SK-N-SH (cell line): Measurements from ENCODE around the gene MAP7D3.

Experiments used
- TAF1 ChIP-seq: IDR thresholded peaks from 2 replicates; pipeline ENCODE4 v1.6.1; 2012; ENCODE audit warnings: low read depth, mild to moderate bottlenecking, low read length, moderate library complexity, borderline replicate concordance
- YY1 ChIP-seq: IDR thresholded peaks from 2 replicates; pipeline ENCODE4 v1.4.0; 2012; ENCODE audit warnings: low read depth, mild to moderate bottlenecking
- TF ChIP-seq, protein P1 (sequence below): fragments of 200-600 bp; sonication (generic); IDR thresholded peaks from 2 replicates; pipeline ENCODE4 v1.6.1; 2017; ENCODE audit warnings: antibody characterized with exemption, mild to moderate bottlenecking, moderate library complexity
- TF ChIP-seq, protein P2 (sequence below): IDR thresholded peaks from 2 replicates; pipeline ENCODE4 v1.4.0; 2012; ENCODE audit warnings: low read depth

DNA sequence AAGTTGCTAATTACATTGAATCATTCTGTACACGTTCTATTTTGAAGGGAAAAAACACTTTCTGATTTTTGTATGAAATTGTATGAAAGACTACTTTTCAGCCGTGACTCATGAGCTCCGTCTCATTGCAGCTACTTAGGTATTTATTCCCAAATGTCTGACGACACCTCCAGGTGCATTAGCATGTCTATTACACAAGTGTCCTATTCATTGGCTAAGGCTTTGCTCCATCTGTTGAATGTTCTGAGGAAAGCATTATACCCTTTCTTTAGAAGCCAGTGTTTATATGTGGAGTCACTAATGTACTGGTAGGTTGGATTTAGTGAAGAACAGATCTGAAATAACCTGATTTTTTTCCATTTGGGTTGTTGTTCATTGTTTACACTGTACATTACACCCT lies 51.8 kb downstream of the MAP7D3 start:
- TF ChIP-seq, protein P1, sequence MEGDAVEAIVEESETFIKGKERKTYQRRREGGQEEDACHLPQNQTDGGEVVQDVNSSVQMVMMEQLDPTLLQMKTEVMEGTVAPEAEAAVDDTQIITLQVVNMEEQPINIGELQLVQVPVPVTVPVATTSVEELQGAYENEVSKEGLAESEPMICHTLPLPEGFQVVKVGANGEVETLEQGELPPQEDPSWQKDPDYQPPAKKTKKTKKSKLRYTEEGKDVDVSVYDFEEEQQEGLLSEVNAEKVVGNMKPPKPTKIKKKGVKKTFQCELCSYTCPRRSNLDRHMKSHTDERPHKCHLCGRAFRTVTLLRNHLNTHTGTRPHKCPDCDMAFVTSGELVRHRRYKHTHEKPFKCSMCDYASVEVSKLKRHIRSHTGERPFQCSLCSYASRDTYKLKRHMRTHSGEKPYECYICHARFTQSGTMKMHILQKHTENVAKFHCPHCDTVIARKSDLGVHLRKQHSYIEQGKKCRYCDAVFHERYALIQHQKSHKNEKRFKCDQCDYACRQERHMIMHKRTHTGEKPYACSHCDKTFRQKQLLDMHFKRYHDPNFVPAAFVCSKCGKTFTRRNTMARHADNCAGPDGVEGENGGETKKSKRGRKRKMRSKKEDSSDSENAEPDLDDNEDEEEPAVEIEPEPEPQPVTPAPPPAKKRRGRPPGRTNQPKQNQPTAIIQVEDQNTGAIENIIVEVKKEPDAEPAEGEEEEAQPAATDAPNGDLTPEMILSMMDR = no peak
- TF ChIP-seq YY1 (no peak), TAF1 (no peak)
- TF ChIP-seq, protein P2, sequence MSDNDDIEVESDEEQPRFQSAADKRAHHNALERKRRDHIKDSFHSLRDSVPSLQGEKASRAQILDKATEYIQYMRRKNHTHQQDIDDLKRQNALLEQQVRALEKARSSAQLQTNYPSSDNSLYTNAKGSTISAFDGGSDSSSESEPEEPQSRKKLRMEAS = no peak
